SU-DHL-6 (cell line): ENCODE measurements around the gene AGBL4.

Source experiments
- H2AFZ ChIP-seq: fragments of 200-600 bp; sonication (generic); 2 replicates; pipeline ENCODE4 v1.6.1; 2014; ENCODE audit warnings: low read depth, mild to moderate bottlenecking, moderate library complexity, mixed read lengths, antibody characterized with exemption, low read length; ENCODE audit not compliant: severe bottlenecking
- H3F3A ChIP-seq: fragments of 200-600 bp; shearing (Covaris generic); 2 replicates; pipeline ENCODE4 v1.6.0; 2016; ENCODE audit warnings: antibody characterized with exemption, mild to moderate bottlenecking; ENCODE audit not compliant: insufficient read depth
- H3K27ac ChIP-seq: fragments of 200-600 bp; sonication (generic); 2 replicates; pipeline ENCODE4 v1.5.1; 2016; ENCODE audit warnings: low read depth, mild to moderate bottlenecking, low read length, moderate library complexity, mixed read lengths
- H3K27me3 ChIP-seq: fragments of 200-600 bp; sonication (generic), shearing (Covaris generic); 2 replicates; pipeline ENCODE4 v1.6.0; 2014; ENCODE audit warnings: mild to moderate bottlenecking, low read length
- H3K36me3 ChIP-seq: fragments of 200-600 bp; sonication (generic); 2 replicates; pipeline ENCODE4 v1.6.1; 2014; ENCODE audit warnings: mild to moderate bottlenecking, low read length, mixed read lengths
- H3K4me2 ChIP-seq: fragments of 300-600, 200-600 bp; shearing (Covaris generic), sonication (generic); 2 replicates; pipeline ENCODE4 v1.6.0; 2014; ENCODE audit warnings: low read length, low read depth, mild to moderate bottlenecking; ENCODE audit not compliant: poor library complexity, severe bottlenecking
- H3K4me3 ChIP-seq: fragments of 200-600 bp; sonication (generic); 2 replicates; pipeline ENCODE4 v1.5.1; 2014; ENCODE audit warnings: antibody characterized with exemption, low read length, mild to moderate bottlenecking, mixed read lengths; ENCODE audit not compliant: insufficient read depth, poor library complexity, severe bottlenecking
- H3K79me2 ChIP-seq: fragments of 200-600 bp; sonication (generic); 2 replicates; pipeline ENCODE4 v1.6.1; 2014; ENCODE audit warnings: mild to moderate bottlenecking, low read length, moderate library complexity; ENCODE audit not compliant: insufficient read depth
- H3K9ac ChIP-seq: fragments of 200-600 bp; sonication (generic); 2 replicates; pipeline ENCODE4 v1.7.0; 2014; ENCODE audit warnings: mild to moderate bottlenecking, low read length
- H3K9me2 ChIP-seq: fragments of 200-600 bp; sonication (generic); replicated peaks from 2 replicates; pipeline ENCODE4 v1.6.1; 2014; ENCODE audit warnings: low read length; ENCODE audit not compliant: insufficient read depth
- H3K9me3 ChIP-seq: fragments of 200-600 bp; sonication (generic); 2 replicates; pipeline ENCODE4 v1.6.1; 2014; ENCODE audit warnings: low read length, mixed read lengths; ENCODE audit not compliant: insufficient read depth
- H4K20me1 ChIP-seq: fragments of 200-600 bp; sonication (generic); 2 replicates; pipeline ENCODE4 v1.6.1; 2014; ENCODE audit warnings: low read depth, mild to moderate bottlenecking, antibody characterized with exemption, low read length, moderate library complexity, mixed read lengths
- CTCF ChIP-seq: fragments of 200-600 bp; sonication (generic); IDR thresholded peaks from one replicate; pipeline ENCODE4 v1.5.1; 2017; ENCODE audit warnings: antibody characterized with exemption, mild to moderate bottlenecking, low read length, moderate library complexity; ENCODE audit not compliant: insufficient read depth, poor library complexity, severe bottlenecking
- EZH2phosphoT487 ChIP-seq: fragments of 200-600 bp; sonication (generic), shearing (Covaris generic); conservative IDR thresholded peaks from 2 replicates; pipeline ENCODE4 v1.6.1; 2018; ENCODE audit warnings: mild to moderate bottlenecking, antibody characterized with exemption, low read length, moderate library complexity, mixed read lengths

The AGBL4 gene

GRCh38 chr1:48817505-48818114 lies 1206.1 kb downstream of the AGBL4 start:
- H3F3A ChIP-seq = no peaks in the 10 kb centered on the region
- no peaks in the 10 kb centered on the region for H3K79me2 ChIP-seq
- no peak overlapping the region for H3K9ac ChIP-seq
- no peak overlapping the region for H3K4me2 ChIP-seq
- H3K9me2 ChIP-seq = no peaks in the 10 kb centered on the region
- H3K27me3 ChIP-seq = no peaks in the 10 kb centered on the region
- H3K9me3 ChIP-seq = no peaks in the 10 kb centered on the region
- H3K4me3 ChIP-seq = no peak overlapping the region
- TF ChIP-seq CTCF (peak; percentile 26), EZH2phosphoT487 (no peak)
- H3K27ac ChIP-seq = no peak overlapping the region
- H3K36me3 ChIP-seq = no peaks in the 10 kb centered on the region
- H4K20me1 ChIP-seq = no peaks in the 10 kb centered on the region
- H2AFZ ChIP-seq = no peak overlapping the region

- no peaks in the 10 kb centered on the region for H4K20me1 ChIP-seq
- TF ChIP-seq CTCF (no peak), EZH2phosphoT487 (no peak)
- H3K4me3 ChIP-seq = no peak overlapping the region
- H3K9me3 ChIP-seq = no peaks in the 10 kb centered on the region
- no peaks in the 10 kb centered on the region for H3K36me3 ChIP-seq
- no peaks in the 10 kb centered on the region for H3K27me3 ChIP-seq
- no peak overlapping the region for H3K4me2 ChIP-seq
- no peak overlapping the region for H2AFZ ChIP-seq
- H3K79me2 ChIP-seq = no peaks in the 10 kb centered on the region
- no peaks in the 10 kb centered on the region for H3K9me2 ChIP-seq
- no peak overlapping the region for H3K27ac ChIP-seq
- H3F3A ChIP-seq = no peaks in the 10 kb centered on the region
- no peak overlapping the region for H3K9ac ChIP-seq
These were observed 1213.0 kb downstream of the AGBL4 start for GRCh38 chr1:48810740-48811139.

- Histone ChIP-seq H3K79me2 (no peaks in the 10 kb centered on the region), H3K4me2 (no peak overlapping the region), H3K4me3 (no peak overlapping the region), H3K9me2 (no peaks in the 10 kb centered on the region), H3K9me3 (no peaks in the 10 kb centered on the region), H3K9ac (no peak overlapping the region), H3K36me3 (no peaks in the 10 kb centered on the region), H3F3A (no peaks in the 10 kb centered on the region), H3K27ac (no peak overlapping the region), H4K20me1 (no peaks in the 10 kb centered on the region), H3K27me3 (no peaks in the 10 kb centered on the region), H2AFZ (no peak overlapping the region)
- no peak for TF ChIP-seq CTCF
- TF ChIP-seq EZH2phosphoT487 = no peak
These were observed 1215.3 kb downstream of the AGBL4 start for GRCh38 chr1:48808496-48808895.
